ENCODE results near the gene WDR87.
"Not testable (repeated sequence)": the region's sequence is repeated elsewhere in the genome, so short reads cannot be mapped to it uniquely, and the experiment has no call there.

The WDR87 gene

DNA sequence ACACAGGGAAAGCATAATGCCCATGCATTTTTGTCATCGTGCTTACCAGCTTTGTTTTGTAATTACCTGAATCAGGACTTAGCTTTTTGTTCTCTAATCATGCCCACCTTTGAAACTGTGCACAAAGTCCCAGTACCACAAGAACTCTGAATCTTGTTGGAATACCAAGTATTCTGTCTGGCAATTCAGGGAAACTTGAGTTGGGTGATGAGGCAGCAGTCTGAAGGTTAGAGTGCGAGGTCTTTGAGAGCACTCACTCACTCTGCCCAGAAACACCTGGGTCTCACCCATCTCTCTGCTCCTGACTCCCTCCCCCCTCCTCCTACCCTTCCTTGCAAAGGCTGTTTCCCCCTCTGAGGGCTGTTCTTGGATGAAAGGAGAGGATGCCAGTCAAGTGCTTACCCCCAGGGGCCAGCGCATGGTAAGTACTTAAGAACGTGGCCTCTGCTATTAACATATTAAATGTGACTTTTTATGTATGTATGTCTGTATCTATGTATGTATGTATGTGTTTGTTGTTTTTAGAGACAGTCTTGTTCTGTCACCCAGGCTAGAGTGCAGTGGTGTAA is 23.0 kb upstream of the WDR87 start:
- no peak for DNase-seq

DNA sequence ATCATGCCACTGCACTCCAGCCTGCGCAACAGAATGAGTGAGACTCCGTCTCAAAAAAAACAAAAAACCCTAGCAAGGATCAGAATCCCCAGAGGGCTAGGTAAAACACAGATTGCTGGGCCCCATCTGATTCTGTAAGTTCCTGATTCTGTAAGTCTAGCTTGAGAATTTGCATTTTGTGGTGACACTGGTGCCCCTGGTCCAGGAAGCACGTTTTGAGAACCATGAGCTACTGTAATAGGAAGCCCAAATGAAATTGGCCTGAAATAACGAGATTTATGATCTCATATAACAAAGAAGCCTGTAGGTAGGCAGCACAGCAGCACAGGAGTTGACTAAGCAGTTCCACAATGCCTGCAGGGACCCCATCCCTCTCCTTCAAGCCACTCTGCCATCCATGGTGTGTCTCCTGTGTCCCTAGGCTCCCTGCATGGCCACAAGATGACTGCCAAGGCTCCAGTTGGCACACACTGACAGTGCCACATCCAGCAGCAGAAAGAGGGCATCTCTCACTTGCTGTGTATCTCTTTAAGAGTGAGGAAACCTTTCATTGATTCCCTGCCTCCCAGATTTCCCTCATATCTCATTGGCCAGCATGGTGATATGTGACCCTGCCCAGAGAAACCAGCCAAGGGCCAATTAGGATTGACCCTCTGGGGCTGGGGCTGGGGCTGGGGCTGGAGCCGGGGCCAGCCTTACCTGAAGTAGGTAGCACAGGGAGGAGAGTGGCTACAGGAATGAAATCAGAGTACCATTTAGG is 22.3 kb upstream of the WDR87 start:
- no peak for DNase-seq

DNA sequence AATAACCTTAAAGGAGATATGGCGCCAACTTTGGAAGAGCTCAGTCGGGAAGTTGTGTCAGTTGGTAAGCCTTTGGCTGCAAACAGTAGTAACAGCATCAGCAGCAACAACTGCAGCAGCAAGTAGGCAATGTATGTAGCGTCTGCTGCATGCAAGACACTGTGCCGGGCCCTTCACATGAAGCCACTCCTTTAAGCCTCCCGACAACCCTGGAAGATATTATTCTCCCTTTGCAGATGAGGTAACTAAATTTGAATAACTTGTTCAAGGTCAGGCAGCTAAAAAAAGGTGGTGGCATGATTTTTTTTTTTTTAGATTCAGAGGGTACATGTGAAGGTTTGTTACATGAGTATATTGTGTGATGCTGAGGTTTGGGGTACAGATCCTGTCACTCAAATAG is 20.3 kb upstream of the WDR87 start:
- DNase-seq: no peak

DNA sequence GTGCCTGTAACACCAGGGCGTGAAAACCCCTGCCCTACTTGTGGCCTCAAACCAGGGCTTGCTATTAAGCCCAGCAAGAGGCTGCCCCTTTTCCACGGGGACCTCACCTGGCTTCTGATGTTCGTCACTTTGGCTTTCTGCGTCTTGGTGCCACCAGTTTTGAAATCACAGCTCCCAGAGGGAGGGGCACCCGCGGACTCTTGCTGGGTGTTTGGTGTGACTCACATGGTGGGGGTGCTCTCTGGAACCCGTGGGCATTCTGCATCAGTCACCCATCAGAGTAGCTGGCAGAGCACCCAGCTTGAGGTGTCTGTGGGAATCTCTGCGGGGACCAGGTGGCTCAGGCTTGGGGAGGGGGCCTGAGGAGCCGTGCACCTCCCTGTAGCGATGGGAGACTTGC is 19.9 kb upstream of the WDR87 start:
- DNase-seq: no peak

- DNase-seq: no peak
Measured at GRCh38 chr19:37925212-37925611, 18.8 kb upstream of the WDR87 start.

DNA sequence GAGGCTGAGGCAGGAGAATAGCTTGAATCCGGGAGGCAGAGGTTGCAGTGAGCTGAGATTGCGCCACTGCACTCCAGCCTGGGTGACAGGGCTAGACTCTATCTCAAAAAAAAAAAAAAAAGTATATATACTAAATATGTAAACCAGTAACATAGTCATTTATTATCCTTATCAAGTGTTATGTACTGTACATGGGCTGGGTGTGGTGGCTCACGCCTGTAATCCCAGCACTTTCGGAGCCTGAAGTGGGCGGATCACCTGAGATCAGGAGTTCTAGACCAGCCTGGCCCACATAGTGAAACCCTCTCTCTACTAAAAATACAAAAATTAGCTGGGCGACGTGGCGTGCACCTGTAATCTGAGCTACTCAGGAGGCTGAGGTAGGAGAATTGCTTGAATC is 18.2 kb upstream of the WDR87 start:
- DNase-seq: not testable (repeated sequence)

- no peak for DNase-seq
Measured at GRCh38 chr19:37920591-37921450, 14.4 kb upstream of the WDR87 start.

DNA sequence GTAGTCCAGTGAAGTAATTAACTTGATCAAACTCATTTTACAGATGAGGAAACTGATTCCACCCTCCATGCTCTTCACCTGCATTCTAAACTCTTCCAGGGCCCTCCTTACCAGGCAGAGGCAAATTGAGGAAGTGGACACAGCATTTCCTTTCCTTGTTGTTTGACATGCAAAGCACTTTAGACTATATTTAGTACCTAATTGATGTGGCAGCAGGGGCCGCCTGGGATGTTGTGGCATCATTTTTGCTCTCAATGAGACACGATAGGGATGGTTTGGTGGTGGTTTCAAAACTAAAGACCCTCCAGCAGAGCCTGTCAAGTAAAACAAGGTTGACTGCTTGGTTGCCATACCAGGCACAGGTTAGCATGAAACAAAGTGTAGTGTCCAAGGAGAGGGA is 8.5 kb upstream of the WDR87 start:
- peak; percentile 71 for DNase-seq

DNA sequence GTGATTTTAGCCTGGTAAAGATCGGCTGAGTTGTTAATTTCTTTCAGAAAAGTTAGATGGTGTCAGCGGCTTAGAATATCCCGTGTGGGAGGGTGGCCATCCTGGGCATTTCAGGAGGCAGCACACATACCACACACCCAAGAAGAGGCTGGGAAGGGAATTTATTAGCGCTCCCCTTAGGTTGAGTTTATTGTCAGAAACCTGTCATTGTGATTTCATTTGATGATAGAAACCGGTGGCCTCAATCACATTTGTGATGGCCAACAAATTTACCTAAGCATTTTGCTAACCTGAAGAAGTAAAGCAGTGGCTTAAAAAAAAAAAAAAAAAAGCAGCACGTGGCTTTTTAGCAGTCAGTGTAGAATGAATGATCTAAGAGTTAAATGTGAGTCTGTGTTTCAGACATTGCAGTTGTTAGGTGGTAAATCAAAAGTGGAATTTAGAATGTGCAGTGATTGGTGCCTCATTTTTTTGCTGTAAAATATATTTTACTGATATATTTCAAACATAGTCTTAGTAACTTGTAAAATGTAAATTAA is 3.3 kb upstream of the WDR87 start:
- DNase-seq: no peak

DNA sequence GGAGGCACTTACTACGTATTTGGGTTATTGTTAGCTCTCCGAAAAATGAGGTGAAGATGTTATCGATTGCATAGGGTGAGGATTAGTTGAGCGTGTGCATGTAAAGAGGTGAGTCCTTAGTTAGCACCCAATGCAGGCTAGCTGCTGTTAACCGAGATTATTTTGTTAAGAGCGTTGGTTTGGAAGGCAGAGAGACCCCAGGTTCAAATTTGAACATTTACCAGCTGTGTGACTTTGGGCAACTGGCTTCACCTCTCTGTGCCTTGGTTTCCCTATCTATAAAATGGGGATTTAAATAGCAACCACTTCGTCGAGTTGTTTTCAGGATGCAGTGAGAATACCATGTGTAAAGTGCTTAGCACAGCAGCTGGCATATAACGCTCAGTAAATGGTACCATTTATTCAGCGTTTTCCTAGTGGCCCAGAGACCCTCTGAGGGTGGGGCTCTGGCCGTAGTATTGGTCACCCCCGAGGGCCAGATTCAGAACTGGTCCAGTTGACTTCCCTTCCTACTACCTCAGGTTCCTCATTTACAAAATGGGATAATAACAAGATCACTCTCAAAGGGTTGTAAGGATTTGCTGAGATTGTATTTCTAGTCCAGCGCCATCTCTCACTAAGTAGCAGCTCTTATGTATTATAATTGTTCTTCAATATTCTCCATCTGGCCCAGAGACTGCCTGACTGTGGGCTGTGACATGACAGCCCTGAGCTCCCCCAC is 1.5 kb upstream of the WDR87 start:
- DNase-seq: no peak

DNA sequence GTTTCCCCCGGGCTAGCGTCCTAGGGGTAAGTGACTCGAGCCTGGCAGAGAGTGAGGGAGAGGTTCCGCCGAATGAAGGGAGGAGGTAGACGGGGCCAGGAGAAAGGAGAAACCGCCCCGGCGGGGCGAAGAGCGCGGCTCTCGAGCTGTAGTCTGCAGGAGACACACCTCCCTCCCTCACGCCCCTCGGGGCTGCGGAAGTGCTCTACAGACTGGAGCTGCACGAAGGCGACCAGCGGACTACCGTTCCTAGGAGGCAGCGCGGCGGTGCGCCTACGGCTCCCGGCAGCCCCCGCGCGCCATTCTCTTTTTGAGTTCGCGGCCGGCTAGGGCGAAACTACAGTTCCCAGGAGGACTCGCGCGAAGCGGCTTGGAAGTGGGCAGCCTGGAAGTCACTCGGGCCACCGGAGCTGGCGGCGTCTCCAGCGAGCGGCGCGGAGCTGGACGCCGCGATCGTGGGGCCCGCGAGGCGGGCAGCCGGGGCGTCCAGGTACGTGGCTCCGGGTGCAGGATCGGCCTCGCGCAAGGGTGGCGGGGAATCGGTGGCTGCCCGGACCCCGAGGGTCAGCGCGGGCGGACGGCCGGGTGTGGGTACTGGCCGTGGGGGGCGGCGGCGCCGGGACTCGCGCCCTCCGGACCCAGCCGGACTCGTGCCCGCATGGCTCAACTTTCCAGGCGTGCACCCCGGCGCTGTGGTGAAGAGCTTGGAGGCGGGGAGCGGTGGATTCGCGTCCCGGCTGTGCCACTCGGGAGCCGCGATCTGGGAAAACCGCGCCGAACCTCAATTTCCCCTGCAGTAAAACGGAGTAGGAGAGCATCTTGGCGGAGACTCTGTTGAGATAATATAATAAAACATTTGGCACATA is 708 bp upstream of the WDR87 start, which contains the start of gene SIPA1L3:
Gene SIPA1L3 (plus strand): TSS at position 340 of the 866 bp plus-strand sequence. CDS start 174,358 bp downstream, outside the sequence.
- peak; percentile 96 for DNase-seq

- DNase-seq: no peak
Measured at GRCh38 chr19:37903096-37903495, 3.3 kb downstream of the WDR87 start.

DNA sequence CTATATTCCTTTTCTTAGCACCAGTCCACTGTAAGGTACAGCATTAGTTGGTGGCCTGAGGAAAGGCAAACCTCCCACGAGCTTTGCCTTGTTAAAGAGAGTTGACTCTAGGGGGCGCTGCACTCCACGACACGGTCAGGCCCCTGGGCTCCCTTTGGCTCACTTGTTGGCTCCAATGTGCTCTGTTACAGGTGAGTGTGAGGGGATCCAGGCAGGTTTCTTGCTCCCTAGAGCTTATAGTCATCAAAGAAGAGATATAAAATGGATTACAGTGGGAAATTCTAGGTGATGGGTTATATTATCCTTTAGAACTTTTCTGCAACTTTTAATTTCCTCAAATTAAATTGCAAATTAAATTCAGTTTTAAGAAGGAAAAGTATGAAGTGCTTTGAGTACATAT is 3.7 kb downstream of the WDR87 start:
- peak; percentile 63 for DNase-seq

DNA sequence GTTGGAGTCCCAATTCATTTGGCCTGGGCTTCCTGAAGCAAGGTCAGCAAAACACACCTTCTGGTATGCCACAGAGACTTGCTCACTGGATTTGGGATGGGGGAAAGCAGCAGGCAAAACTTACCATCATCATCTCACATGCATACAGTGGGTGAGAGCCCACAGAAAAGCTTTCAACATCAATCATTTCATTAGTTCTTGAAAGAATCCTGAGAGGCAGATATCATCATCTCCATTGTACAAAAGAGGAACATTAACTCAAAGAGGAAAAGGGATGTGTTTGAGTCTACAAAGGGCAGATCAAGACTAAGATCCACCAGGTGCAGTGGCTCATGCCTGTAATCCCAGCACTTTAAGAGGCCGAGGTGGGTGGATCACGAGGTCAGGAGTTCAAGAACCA is 6.4 kb downstream of the WDR87 start:
- DNase-seq: no peak

DNA sequence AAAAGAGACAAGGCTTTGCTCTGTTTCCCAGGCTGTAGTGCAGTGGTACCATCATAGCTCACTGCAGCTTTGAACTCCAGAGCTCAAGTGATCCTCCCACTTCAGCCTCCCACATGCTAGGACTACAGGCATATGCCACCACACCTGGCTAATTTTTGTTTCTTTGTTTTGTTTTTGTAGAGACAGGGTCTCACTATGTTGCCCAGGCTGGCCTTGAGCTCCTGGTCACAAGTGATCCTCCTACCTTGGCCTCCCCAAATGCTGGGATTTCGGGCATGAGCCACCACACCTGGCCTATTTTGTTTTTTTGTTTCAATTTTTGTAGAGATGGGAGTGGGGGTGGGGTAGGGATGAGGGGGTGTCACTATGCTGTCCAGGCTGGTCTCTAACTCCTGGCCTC is 6.9 kb downstream of the WDR87 start:
- no peak for DNase-seq

DNA sequence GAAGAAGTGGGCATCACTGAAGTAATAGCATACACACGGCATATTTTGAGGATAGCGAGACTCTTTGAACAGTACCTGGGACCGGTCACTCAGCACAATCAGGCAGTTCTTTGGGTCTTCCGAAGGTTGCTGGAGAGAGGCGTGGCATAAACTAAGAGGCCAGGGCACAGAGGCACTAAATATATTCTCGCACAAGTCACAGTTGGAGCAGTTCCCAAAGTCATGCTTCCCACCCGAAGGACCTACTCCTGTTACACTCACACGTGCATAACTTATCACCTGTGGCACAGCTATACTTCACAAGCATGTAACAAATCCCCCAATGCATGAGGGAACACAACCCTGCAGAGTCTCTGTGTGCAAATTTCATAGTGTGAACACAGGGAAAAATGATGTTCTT is 10.2 kb downstream of the WDR87 start:
- no peak for DNase-seq

- no peak for DNase-seq
Measured at GRCh38 chr19:37893845-37894575, 12.4 kb downstream of the WDR87 start.

- no peak for DNase-seq
Measured at GRCh38 chr19:37886571-37886970, 19.8 kb downstream of the WDR87 start.

- no peak for DNase-seq
Measured at GRCh38 chr19:37885392-37885791, 21.0 kb downstream of the WDR87 start.

DNA sequence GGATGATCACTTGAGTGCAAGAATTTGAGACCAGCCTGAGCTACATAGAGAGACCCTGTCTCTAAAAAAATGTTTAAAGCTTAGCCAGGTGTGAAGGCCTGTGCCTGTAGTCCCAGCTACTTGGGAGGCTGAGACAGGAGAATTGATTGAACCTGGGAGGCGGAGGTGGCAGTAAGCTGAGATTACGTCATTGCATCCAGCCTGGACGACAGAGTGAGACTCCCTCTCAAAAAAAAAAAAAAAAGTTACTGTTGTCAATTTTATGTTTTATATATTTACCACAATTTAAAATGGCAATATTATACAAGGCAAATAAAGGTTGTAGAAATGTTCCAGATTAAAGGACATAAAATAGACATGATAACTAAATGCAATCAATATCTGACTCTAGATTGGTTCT is 29.2 kb downstream of the WDR87 start:
- no peak for DNase-seq

- no peak for DNase-seq
Measured at GRCh38 chr19:37876032-37876431, 30.4 kb downstream of the WDR87 start.

Measured in NCI-H526 treated with DMSO at 0.1 percent for 48 hours (cell line).